Left lung (tissue), 10 donors: ENCODE results near the gene CPN2. TPM values are rescaled to one million over a fixed set of nuclear protein-coding genes. Genes with fewer than 3 reads are reported as not detected.

Source experiments
- ATAC-seq: fragments of 200-7000 bp; cut with Tn5 transposase; one replicate; pipeline ENCODE4 v1.9.1; 2020; ENCODE audit warnings: moderate library complexity
- DNase-seq, 4 donors: peaks; one replicate each; pipeline ENCODE4 v3.0.0-alpha.2; 2013 to 2020
- H3K27ac ChIP-seq, 2 donors: fragments of 200-600 bp; sonication (generic) in 1 of 2; one replicate each; pipeline versions ENCODE4 v1.5.0 to v1.8.0; 2020 to 2021
- H3K27me3 ChIP-seq, 2 donors: fragments of 200-600 bp; sonication (generic) in 1 of 2; one replicate each; pipeline versions ENCODE4 v1.5.0 to v1.8.0; 2020 to 2021
- H3K36me3 ChIP-seq, 2 donors: fragments of 200-600 bp; sonication (generic) in 1 of 2; one replicate each; pipeline versions ENCODE4 v1.5.0 to v1.8.0; 2020 to 2021
- H3K4me1 ChIP-seq, 2 donors: fragments of 200-600 bp; one replicate each; pipeline ENCODE4 v1.8.0; 2021
- H3K4me3 ChIP-seq, 2 donors: fragments of 200-600 bp; sonication (generic) in 1 of 2; one replicate each; pipeline versions ENCODE4 v1.5.0 to v1.8.0; 2020 to 2021; ENCODE audit warnings: mild to moderate bottlenecking in 1 of 2
- H3K9me3 ChIP-seq, 2 donors: fragments of 200-600 bp; sonication (generic) in 1 of 2; one replicate each; pipeline versions ENCODE4 v1.5.0 to v1.8.0; 2020 to 2021
- intact Hi-C, 2 donors: fragments of 100-400 bp; cut with DNase I; formaldehyde crosslinking; loops; one replicate each; pipeline versions ENCODE4 v1.11.2 to v1.14.2; 2022
- polyA plus RNA-seq, 6 donors: library from polyadenylated mRNA; unstranded; fragments of 120-200 nt; gene quantifications; one replicate each; pipeline ENCODE4 v1.2.1, GENCODE V29; 2013; ENCODE audit not compliant: insufficient read length in 6 of 6
- total RNA-seq, 2 donors: library from RNA; stranded (reverse); fragmentation: NEBNext Ultra II Directional; extraction: Animal tissue kit (Norgen Biotek cat#: 25700); gene quantifications; one replicate each; pipeline ENCODE4 v1.2.1, GENCODE V29; 2021
- TF ChIP-seq, protein P1 (sequence below), 2 donors: fragments of 200-600 bp; sonication (generic) in 1 of 2; IDR thresholded peaks; one replicate each; pipeline versions ENCODE4 v1.5.0 to v1.8.0; 2021; ENCODE audit warnings: antibody characterized with exemption in 2 of 2
- donor health status: DM: no; HTN: yes; CAD: no.
- donor health status: DM: no; HTN: no; CAD: no.

The CPN2 gene
- total and polyA plus RNA-seq, 8 donors, result not detected

DNA sequence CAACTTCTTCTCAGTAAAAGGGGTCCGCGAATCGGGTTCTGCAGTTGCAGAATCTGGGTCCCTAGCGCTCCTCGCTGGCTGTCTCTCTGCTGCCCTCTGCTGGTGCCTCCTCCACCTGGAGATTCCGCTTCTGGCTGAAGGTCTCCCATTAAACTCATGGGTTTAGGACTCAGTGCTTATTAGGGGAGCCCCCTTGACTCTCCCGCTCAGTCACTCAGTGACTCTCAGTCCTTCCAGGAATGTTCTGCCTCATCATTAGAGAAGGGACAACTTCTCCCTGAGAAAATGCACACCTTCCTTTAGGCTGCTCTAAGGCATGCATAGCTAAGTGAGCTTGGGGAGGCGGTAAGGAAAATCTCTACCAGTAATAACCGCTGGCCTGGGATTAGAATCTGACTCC lies 7.1 kb downstream of the CPN2 start:
- TF ChIP-seq, protein P1, sequence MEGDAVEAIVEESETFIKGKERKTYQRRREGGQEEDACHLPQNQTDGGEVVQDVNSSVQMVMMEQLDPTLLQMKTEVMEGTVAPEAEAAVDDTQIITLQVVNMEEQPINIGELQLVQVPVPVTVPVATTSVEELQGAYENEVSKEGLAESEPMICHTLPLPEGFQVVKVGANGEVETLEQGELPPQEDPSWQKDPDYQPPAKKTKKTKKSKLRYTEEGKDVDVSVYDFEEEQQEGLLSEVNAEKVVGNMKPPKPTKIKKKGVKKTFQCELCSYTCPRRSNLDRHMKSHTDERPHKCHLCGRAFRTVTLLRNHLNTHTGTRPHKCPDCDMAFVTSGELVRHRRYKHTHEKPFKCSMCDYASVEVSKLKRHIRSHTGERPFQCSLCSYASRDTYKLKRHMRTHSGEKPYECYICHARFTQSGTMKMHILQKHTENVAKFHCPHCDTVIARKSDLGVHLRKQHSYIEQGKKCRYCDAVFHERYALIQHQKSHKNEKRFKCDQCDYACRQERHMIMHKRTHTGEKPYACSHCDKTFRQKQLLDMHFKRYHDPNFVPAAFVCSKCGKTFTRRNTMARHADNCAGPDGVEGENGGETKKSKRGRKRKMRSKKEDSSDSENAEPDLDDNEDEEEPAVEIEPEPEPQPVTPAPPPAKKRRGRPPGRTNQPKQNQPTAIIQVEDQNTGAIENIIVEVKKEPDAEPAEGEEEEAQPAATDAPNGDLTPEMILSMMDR (IDR thresholded peaks at IDR 0.05), result peak; percentile 87 to 95
- Histone ChIP-seq H3K27ac (no peak overlapping the region), H3K9me3 (no peaks in the 10 kb centered on the region), H3K27me3 (peaks cover 0 to 28% of the 10 kb centered on the region in 2 donors), H3K4me3 (no peak overlapping the region), H3K4me1 (no peaks in the 10 kb centered on the region), H3K36me3 (no peaks in the 10 kb centered on the region)
- intact Hi-C loops, result loop anchor here in 1 of 2 donors (5.0 kb wide), 1 partner anchor 53 kb away; the partner anchor contains the start of gene GP5
- DNase-seq, result peak in 3 of 4 donors; percentile 67 to 82 (median 76)
- ATAC-seq, result peak; percentile 86

DNA sequence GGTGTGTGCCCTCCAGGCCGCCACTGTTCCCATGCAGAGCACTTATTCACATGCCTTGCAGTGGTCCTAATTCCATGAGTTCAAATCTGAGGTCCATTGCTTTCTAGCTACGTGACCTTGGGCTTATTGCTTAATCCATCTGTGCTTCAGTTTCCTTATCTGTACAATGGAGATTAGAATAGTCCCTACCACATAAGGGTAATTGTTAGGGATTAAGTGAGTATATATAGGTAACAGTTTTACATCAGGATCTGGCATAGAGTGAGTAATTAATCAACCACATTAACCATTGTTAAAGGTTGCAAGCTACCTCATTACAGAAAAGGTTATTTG lies 7.6 kb downstream of the CPN2 start:
- H3K4me3 ChIP-seq, result no peak overlapping the region
- DNase-seq (no peak), ATAC-seq (no peak)
- peaks cover 0 to 28% of the 10 kb centered on the region in 2 donors for H3K27me3 ChIP-seq
- no peaks in the 10 kb centered on the region for H3K9me3 ChIP-seq
- no peak overlapping the region for H3K27ac ChIP-seq
- TF ChIP-seq, protein P1 (IDR thresholded peaks at IDR 0.05), result no peak
- intact Hi-C loops, result loop anchor here in 1 of 2 donors (5.0 kb wide), 1 partner anchor 54 kb away; the partner anchor contains the start of gene GP5
- H3K4me1 ChIP-seq, result no peaks in the 10 kb centered on the region
- no peaks in the 10 kb centered on the region for H3K36me3 ChIP-seq

DNA sequence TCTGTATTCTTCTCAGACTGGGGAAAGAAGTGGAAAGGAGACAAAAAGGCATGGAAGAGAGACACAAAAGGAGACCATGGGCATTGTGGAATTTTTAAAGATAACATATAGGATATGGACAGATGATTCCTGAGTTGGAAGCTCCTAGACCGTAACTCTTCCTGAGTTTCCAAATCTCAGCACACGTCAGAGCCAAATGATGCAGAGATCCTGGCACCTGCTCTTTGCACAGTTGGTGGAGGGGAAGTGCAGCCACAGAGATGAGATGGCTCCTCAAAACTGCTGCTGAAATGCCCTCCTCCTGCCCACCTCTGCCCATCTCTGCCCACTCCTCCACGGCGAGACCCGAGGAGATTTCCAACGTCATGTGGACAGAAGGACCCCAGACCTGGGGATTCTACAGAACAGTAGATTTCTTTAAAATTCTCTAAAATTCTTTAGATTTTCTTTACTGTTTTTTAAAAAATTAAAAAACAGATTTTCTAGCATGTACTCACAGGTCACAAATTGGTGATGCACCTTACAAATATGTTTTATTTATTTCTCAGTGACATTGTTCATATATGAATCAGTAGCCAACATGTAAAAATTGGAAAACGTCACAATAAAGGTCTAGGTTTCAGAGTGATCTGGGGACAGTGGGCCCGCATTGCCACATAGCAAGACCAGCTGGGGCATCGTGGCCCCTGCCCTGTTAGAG lies 8.1 kb downstream of the CPN2 start:
- Histone ChIP-seq H3K9me3 (no peaks in the 10 kb centered on the region), H3K4me1 (no peaks in the 10 kb centered on the region), H3K27me3 (peaks cover 0 to 28% of the 10 kb centered on the region in 2 donors), H3K4me3 (no peak overlapping the region), H3K27ac (no peak overlapping the region), H3K36me3 (no peaks in the 10 kb centered on the region)
- intact Hi-C loops, result loop anchor here in 1 of 2 donors (5.0 kb wide), 1 partner anchor 54 kb away; the partner anchor contains the start of gene GP5
- TF ChIP-seq, protein P1 (IDR thresholded peaks at IDR 0.05), result no peak
- ATAC-seq (no peak), DNase-seq (no peak)

DNA sequence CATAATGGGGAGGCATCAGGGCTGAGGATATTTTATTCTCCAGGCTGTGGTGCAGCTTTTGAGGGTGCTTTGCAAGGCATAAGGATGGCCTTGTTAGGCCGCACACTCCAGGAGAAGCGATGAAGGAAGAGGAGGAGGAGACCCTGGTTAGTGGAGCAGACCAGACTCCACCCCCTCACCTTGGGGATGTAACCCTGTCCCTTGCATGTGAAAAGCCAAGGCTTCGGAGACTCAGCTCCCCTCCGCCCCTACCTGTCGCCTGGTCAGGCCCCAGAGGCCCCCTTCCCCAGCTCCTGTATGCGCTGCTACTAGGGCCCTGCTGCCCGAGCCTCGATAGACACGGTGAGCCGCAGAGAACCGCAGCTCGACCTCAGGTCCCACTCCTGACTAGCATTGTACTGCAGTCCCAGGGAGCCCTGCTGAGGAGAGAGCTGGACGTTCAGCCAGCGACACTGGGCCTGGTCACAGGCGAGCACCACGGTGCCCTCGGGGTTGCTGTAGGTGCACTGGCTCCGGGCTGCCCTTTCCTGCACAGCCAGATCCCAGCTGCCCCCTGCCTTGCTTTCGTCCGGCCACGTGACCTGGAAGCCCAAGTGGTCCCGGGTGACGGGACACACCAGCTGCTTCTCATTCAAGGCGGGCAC lies 10.2 kb downstream of the CPN2 start:
- intact Hi-C loops, result loop anchor here in 1 of 2 donors (5.0 kb wide), 1 partner anchor 56 kb away; the partner anchor contains the start of gene GP5
- ATAC-seq, result no peak
- H3K36me3 ChIP-seq, result no peaks in the 10 kb centered on the region

More for the DNA sequence above, 10.2 kb downstream of the CPN2 start:
- Histone ChIP-seq H3K27me3 (peaks cover 0 to 24% of the 10 kb centered on the region in 2 donors), H3K4me3 (no peak overlapping the region), H3K27ac (no peak overlapping the region), H3K4me1 (no peaks in the 10 kb centered on the region), H3K9me3 (no peaks in the 10 kb centered on the region)
- DNase-seq, result no peak
- TF ChIP-seq, protein P1 (IDR thresholded peaks at IDR 0.05), result no peak
